ENCODE data around the gene FZR1. TPM values are rescaled to one million over a fixed set of nuclear protein-coding genes. Genes with fewer than 3 reads are reported as not detected.

FZR1 gene
- total and polyA plus RNA-seq, 2 experiments from 2014 or later = 32.3 to 36.5 TPM

- in situ Hi-C loops (cut with MboI) = no loop called here
- Histone ChIP-seq H3K79me2 (ENCODE audit: insufficient read depth) (no peaks in the 10 kb centered on the region), H4K20me1 (ENCODE audit: insufficient read depth) (no peaks in the 10 kb centered on the region), H3K9ac (no peak overlapping the region), H3F3A (ENCODE audit: insufficient read depth) (no peaks in the 10 kb centered on the region), H3K27ac (no peak overlapping the region), H3K4me1 (ENCODE audit: insufficient read depth) (no peaks in the 10 kb centered on the region), H3K4me2 (ENCODE audit: unreplicated experiment) (no peak overlapping the region), H3K4me3 (no peak overlapping the region), H3K27me3 (replicated peaks; ENCODE audit: insufficient read depth) (peaks cover 21% of the 10 kb centered on the region), H3K9me3 (ENCODE audit: low read depth) (no peaks in the 10 kb centered on the region), H2AFZ (no peak overlapping the region), H3K9me2 (ENCODE audit: insufficient read depth) (no peaks in the 10 kb centered on the region), H3K36me3 (ENCODE audit: low read depth) (no peaks in the 10 kb centered on the region)
- TF ChIP-seq EZH2phosphoT487 (IDR thresholded peaks at IDR 0.05; ENCODE audit: insufficient read depth, low read depth) (no peak), EZH2 (IDR thresholded peaks at IDR 0.05; ENCODE audit: insufficient read depth, poor library complexity, severe bottlenecking) (no peak)
- DNase-seq = no peak
- WGBS, 2 experiments (ENCODE audit: low coverage in 1 of 2, low lambda C conversion rate in 2 of 2, missing lambda C conversion rate in 2 of 2) = 27 to 41% methylated on average over 19 to 27 of the region's 27 CpGs
Observed at GRCh38 chr19:3478409-3479176, 27.5 kb upstream of the FZR1 start.

- Histone ChIP-seq H3K9ac (no peak overlapping the region), H3K27me3 (replicated peaks; ENCODE audit: insufficient read depth) (peaks cover 21% of the 10 kb centered on the region), H3K4me1 (ENCODE audit: insufficient read depth) (no peaks in the 10 kb centered on the region), H3K9me2 (ENCODE audit: insufficient read depth) (no peaks in the 10 kb centered on the region), H2AFZ (no peak overlapping the region), H3K4me3 (no peak overlapping the region), H3K79me2 (ENCODE audit: insufficient read depth) (no peaks in the 10 kb centered on the region), H3K36me3 (ENCODE audit: low read depth) (no peaks in the 10 kb centered on the region), H3F3A (ENCODE audit: insufficient read depth) (no peaks in the 10 kb centered on the region), H3K27ac (no peak overlapping the region), H3K4me2 (ENCODE audit: unreplicated experiment) (no peak overlapping the region), H3K9me3 (ENCODE audit: low read depth) (no peaks in the 10 kb centered on the region), H4K20me1 (ENCODE audit: insufficient read depth) (no peaks in the 10 kb centered on the region)
- 27 to 40% methylated on average over 1 to 7 of the region's 7 CpGs for WGBS, 2 experiments (ENCODE audit: low coverage in 1 of 2, low lambda C conversion rate in 2 of 2, missing lambda C conversion rate in 2 of 2)
- peak; percentile 73 for DNase-seq
- no peak for TF ChIP-seq EZH2phosphoT487 (IDR thresholded peaks at IDR 0.05; ENCODE audit: insufficient read depth, low read depth)
- no peak for TF ChIP-seq EZH2 (IDR thresholded peaks at IDR 0.05; ENCODE audit: insufficient read depth, poor library complexity, severe bottlenecking)
- in situ Hi-C loops (cut with MboI) = no loop called here
Observed at GRCh38 chr19:3479177-3479833, 26.8 kb upstream of the FZR1 start.

- 29% methylated on average over 9 of the region's 9 CpGs; no CpG with 5 or more reads in 1 of the 2 experiments for WGBS, 2 experiments (ENCODE audit: low coverage in 1 of 2, low lambda C conversion rate in 2 of 2, missing lambda C conversion rate in 2 of 2)
- no peaks in the 10 kb centered on the region for H3K9me3 ChIP-seq (ENCODE audit: low read depth)
- TF ChIP-seq EZH2 (IDR thresholded peaks at IDR 0.05; ENCODE audit: insufficient read depth, poor library complexity, severe bottlenecking) (no peak), EZH2phosphoT487 (IDR thresholded peaks at IDR 0.05; ENCODE audit: insufficient read depth, low read depth) (no peak)
- no peaks in the 10 kb centered on the region for H4K20me1 ChIP-seq (ENCODE audit: insufficient read depth)
- in situ Hi-C loops (cut with MboI) = no loop called here
- peak; percentile 58 for DNase-seq
- H3K9me2 ChIP-seq (ENCODE audit: insufficient read depth) = no peaks in the 10 kb centered on the region
- no peak overlapping the region for H3K4me3 ChIP-seq
- no peak overlapping the region for H3K9ac ChIP-seq
- H3K4me2 ChIP-seq (ENCODE audit: unreplicated experiment) = no peak overlapping the region
- H2AFZ ChIP-seq = no peak overlapping the region
- no peak overlapping the region for H3K27ac ChIP-seq
- no peaks in the 10 kb centered on the region for H3K79me2 ChIP-seq (ENCODE audit: insufficient read depth)
- peaks cover 21% of the 10 kb centered on the region for H3K27me3 ChIP-seq (replicated peaks; ENCODE audit: insufficient read depth)
- no peaks in the 10 kb centered on the region for H3K36me3 ChIP-seq (ENCODE audit: low read depth)
- no peaks in the 10 kb centered on the region for H3F3A ChIP-seq (ENCODE audit: insufficient read depth)
- no peaks in the 10 kb centered on the region for H3K4me1 ChIP-seq (ENCODE audit: insufficient read depth)
Observed at GRCh38 chr19:3479834-3480215, 26.3 kb upstream of the FZR1 start.

GRCh38 chr19:3480383-3481091 is 25.6 kb upstream of the FZR1 start, which contains the start of gene SMIM24:
Gene SMIM24 (minus strand): TSS chr19:3480525. CDS start chr19:3480463, 62 bp downstream.
- DNase-seq = no peak
- no peak within 1 kb of the TSS for H3K9ac ChIP-seq
- H3K27ac ChIP-seq = no peak within 1 kb of the TSS
- H4K20me1 ChIP-seq (ENCODE audit: insufficient read depth) = no peaks in the 10 kb centered on the region
- no peaks in the 10 kb centered on the region for H3K79me2 ChIP-seq (ENCODE audit: insufficient read depth)
- no peaks in the 10 kb centered on the region for H3K9me2 ChIP-seq (ENCODE audit: insufficient read depth)
- no peak within 1 kb of the TSS for H3K4me2 ChIP-seq (ENCODE audit: unreplicated experiment)
- peaks cover 21% of the 10 kb centered on the region for H3K27me3 ChIP-seq (replicated peaks; ENCODE audit: insufficient read depth)
- H3F3A ChIP-seq (ENCODE audit: insufficient read depth) = no peaks in the 10 kb centered on the region
- TF ChIP-seq EZH2 (IDR thresholded peaks at IDR 0.05; ENCODE audit: insufficient read depth, poor library complexity, severe bottlenecking) (no peak), EZH2phosphoT487 (IDR thresholded peaks at IDR 0.05; ENCODE audit: insufficient read depth, low read depth) (no peak)
- no peaks in the 10 kb centered on the region for H3K36me3 ChIP-seq (ENCODE audit: low read depth)
- in situ Hi-C loops (cut with MboI) = no loop called here
- WGBS, 2 experiments (ENCODE audit: low coverage in 1 of 2, low lambda C conversion rate in 2 of 2, missing lambda C conversion rate in 2 of 2) = 51 to 63% methylated on average over 17 to 25 of the region's 27 CpGs
- H3K4me3 ChIP-seq = no peak within 1 kb of the TSS
- H2AFZ ChIP-seq = no peak within 1 kb of the TSS
- H3K9me3 ChIP-seq (ENCODE audit: low read depth) = no peaks in the 10 kb centered on the region
- H3K4me1 ChIP-seq (ENCODE audit: insufficient read depth) = no peaks in the 10 kb centered on the region
